Loucy (cell line): ENCODE data around the gene ADCY2.

Source experiments
- H2AFZ ChIP-seq: fragments of 200-600 bp; sonication (generic); 2 replicates; pipeline ENCODE4 v1.6.0; 2016; ENCODE audit warnings: antibody characterized with exemption, mild to moderate bottlenecking, low read length, moderate library complexity
- H3F3A ChIP-seq: fragments of 200-600 bp; 2 replicates; pipeline ENCODE4 v1.6.0; 2016; ENCODE audit warnings: antibody characterized with exemption, low read depth, mild to moderate bottlenecking
- H3K27me3 ChIP-seq: fragments of 200-600 bp; sonication (generic); 2 replicates; pipeline ENCODE4 v1.6.1; 2014; ENCODE audit warnings: low read length, mild to moderate bottlenecking; ENCODE audit not compliant: insufficient read depth, poor library complexity, severe bottlenecking
- H3K36me3 ChIP-seq: fragments of 200-600 bp; sonication (generic); 2 replicates; pipeline ENCODE4 v1.6.1; 2016; ENCODE audit warnings: low read length; ENCODE audit not compliant: insufficient read depth
- H3K4me1 ChIP-seq: fragments of 200-600 bp; sonication (generic); 2 replicates; pipeline ENCODE4 v1.5.1; 2014; ENCODE audit warnings: low read length, mild to moderate bottlenecking; ENCODE audit not compliant: insufficient read depth, poor library complexity, severe bottlenecking
- H3K4me2 ChIP-seq: fragments of 200-600 bp; sonication (generic); 2 replicates; pipeline ENCODE4 v1.6.0; 2014; ENCODE audit warnings: antibody characterized with exemption, low read length, low read depth, mild to moderate bottlenecking; ENCODE audit not compliant: poor library complexity, severe bottlenecking
- H3K4me3 ChIP-seq: fragments of 200-600 bp; sonication (generic); 2 replicates; pipeline ENCODE4 v1.5.1; 2014; ENCODE audit warnings: low read length, mild to moderate bottlenecking, mixed read lengths; ENCODE audit not compliant: poor library complexity, severe bottlenecking
- H3K79me2 ChIP-seq: fragments of 200-600 bp; sonication (generic); 2 replicates; pipeline ENCODE4 v1.6.1; 2014; ENCODE audit warnings: low read length; ENCODE audit not compliant: insufficient read depth
- H3K9ac ChIP-seq: fragments of 200-600 bp; sonication (generic); 2 replicates; pipeline ENCODE4 v1.6.0; 2014; ENCODE audit warnings: mild to moderate bottlenecking, low read depth, low read length, moderate library complexity; ENCODE audit not compliant: poor library complexity, severe bottlenecking
- H3K9me2 ChIP-seq: fragments of 200-600 bp; sonication (generic); replicated peaks from 2 replicates; pipeline ENCODE4 v1.6.1; 2016; ENCODE audit warnings: low read depth, low read length, mixed read lengths
- H3K9me3 ChIP-seq: fragments of 200-600 bp; sonication (generic); 2 replicates; pipeline ENCODE4 v1.6.1; 2014; ENCODE audit warnings: mild to moderate bottlenecking, antibody characterized with exemption, low read length, low read depth; ENCODE audit not compliant: insufficient read depth
- H4K20me1 ChIP-seq: fragments of 200-600 bp; sonication (generic); 2 replicates; pipeline ENCODE4 v1.6.0; 2014; ENCODE audit warnings: antibody characterized with exemption, low read length, mild to moderate bottlenecking; ENCODE audit not compliant: insufficient read depth, poor library complexity, severe bottlenecking
- CTCF ChIP-seq: fragments of 200-600 bp; sonication (generic); conservative IDR thresholded peaks from 2 replicates; pipeline ENCODE4 v1.5.1; 2014; ENCODE audit warnings: mild to moderate bottlenecking, antibody characterized with exemption, low read length
- EZH2phosphoT487 ChIP-seq: fragments of 200-600 bp; IDR thresholded peaks from 2 replicates; pipeline ENCODE4 v1.6.1; 2018; ENCODE audit warnings: antibody characterized with exemption, mild to moderate bottlenecking, moderate library complexity, borderline replicate concordance

ADCY2 gene

GRCh38 chr5:7461371-7461770, 65.4 kb downstream of the ADCY2 start:
- Histone ChIP-seq H3K4me1 (no peaks in the 10 kb centered on the region), H3K79me2 (no peaks in the 10 kb centered on the region), H3F3A (no peaks in the 10 kb centered on the region), H3K36me3 (no peaks in the 10 kb centered on the region), H3K4me2 (no peak overlapping the region), H3K9ac (no peak overlapping the region), H4K20me1 (no peaks in the 10 kb centered on the region), H3K4me3 (no peak overlapping the region), H3K9me3 (no peaks in the 10 kb centered on the region), H2AFZ (no peak overlapping the region), H3K9me2 (no peaks in the 10 kb centered on the region), H3K27me3 (no peaks in the 10 kb centered on the region)
- TF ChIP-seq EZH2phosphoT487, result no peak
- no peak for TF ChIP-seq CTCF

GRCh38 chr5:7462758-7463157, 66.8 kb downstream of the ADCY2 start:
- H2AFZ ChIP-seq, result no peak overlapping the region
- H3K9me3 ChIP-seq, result no peaks in the 10 kb centered on the region
- no peaks in the 10 kb centered on the region for H3K4me1 ChIP-seq
- H3K4me2 ChIP-seq, result no peak overlapping the region
- TF ChIP-seq CTCF, result no peak
- no peaks in the 10 kb centered on the region for H3K36me3 ChIP-seq
- H3K4me3 ChIP-seq, result no peak overlapping the region
- H3F3A ChIP-seq, result no peaks in the 10 kb centered on the region
- H3K79me2 ChIP-seq, result no peaks in the 10 kb centered on the region
- H3K9ac ChIP-seq, result no peak overlapping the region
- no peaks in the 10 kb centered on the region for H3K27me3 ChIP-seq
- H4K20me1 ChIP-seq, result no peaks in the 10 kb centered on the region
- H3K9me2 ChIP-seq, result no peaks in the 10 kb centered on the region

- Histone ChIP-seq H3K4me1 (no peaks in the 10 kb centered on the region), H3K27me3 (no peaks in the 10 kb centered on the region), H3K79me2 (no peaks in the 10 kb centered on the region), H3K4me3 (no peak overlapping the region), H3K9me3 (no peaks in the 10 kb centered on the region), H3K36me3 (no peaks in the 10 kb centered on the region), H4K20me1 (no peaks in the 10 kb centered on the region), H3F3A (no peaks in the 10 kb centered on the region), H3K4me2 (no peak overlapping the region), H3K9ac (no peak overlapping the region), H3K9me2 (no peaks in the 10 kb centered on the region), H2AFZ (no peak overlapping the region)
- TF ChIP-seq CTCF, result no peak
- no peak for TF ChIP-seq EZH2phosphoT487
Observed at GRCh38 chr5:7464182-7464581, 68.2 kb downstream of the ADCY2 start.
